ENCODE measurements around the gene ZNF652.

DNA sequence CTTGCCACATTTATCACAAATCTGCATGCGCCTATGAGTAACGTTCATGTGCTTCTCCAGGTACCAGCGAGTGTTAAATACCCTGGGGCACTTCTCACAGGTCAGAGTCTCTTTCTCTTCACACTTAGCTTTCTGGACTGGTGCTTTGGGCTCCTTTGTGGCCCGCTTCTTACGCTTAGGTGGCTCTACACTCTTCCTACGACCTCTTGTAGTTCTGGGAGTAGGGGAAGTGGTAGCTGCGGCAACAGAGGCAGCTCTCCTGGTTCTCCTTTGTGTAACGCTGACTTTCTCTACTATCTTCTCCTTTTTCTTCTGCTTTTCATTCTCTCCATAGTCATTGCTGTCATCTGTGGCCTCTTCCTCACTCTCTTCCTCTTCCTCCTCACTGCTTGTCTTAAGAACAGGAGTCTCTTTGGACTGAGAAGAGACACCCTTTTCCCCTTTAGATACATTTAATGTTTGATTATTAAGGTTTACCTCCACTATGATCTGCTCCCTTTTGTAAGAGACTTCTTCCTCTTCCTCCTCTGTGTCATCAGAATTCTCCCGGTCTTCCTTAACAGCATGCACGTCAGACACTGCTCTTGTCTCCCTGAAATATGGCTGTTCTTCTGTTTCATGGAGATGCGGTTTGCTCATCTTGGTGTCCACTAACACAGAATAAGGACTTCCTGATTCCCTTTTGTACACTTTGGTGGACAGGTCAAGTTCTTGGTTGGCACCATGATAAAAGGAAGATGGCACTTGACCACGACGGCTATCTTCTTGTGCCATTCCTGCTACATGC lies 45.0 kb downstream of the ZNF652 start:
- TF ChIP-seq POLR2A (IDR thresholded peaks at IDR 0.05; ENCODE audit: low read length) (no peak), GATA1 (IDR thresholded peaks at IDR 0.05; ENCODE audit: low read depth, low read length) (no peak)
